Cardiac septum (tissue), 1 donor: Measurements from ENCODE around the gene CYFIP2. TPM values are rescaled to one million over a fixed set of nuclear protein-coding genes. Genes with fewer than 3 reads are reported as not detected.
"Not testable (repeated sequence)": the region's sequence is repeated elsewhere in the genome, so short reads cannot be mapped to it uniquely, and the experiment has no call there.

Source experiments
- DNase-seq: peaks from one replicate; pipeline ENCODE4 v3.0.0-alpha.2; 2020; ENCODE audit warnings: low spot score
- intact Hi-C: fragments of 100-400 bp; cut with DNase I; formaldehyde crosslinking; loops from one replicate; pipeline ENCODE4 v1.14.0; 2022
- total RNA-seq: library from RNA; stranded (reverse); fragmentation: NEBNext Ultra II Directional; extraction: Animal tissue kit (Norgen Biotek cat#: 25700); gene quantifications from one replicate; pipeline ENCODE4 v1.2.1, GENCODE V29; 2021
- donor health status: DM: no; HTN: no; CAD: no.

CYFIP2 gene
- total RNA-seq, 1 donor from 2014 or later = 23.1 TPM

DNA sequence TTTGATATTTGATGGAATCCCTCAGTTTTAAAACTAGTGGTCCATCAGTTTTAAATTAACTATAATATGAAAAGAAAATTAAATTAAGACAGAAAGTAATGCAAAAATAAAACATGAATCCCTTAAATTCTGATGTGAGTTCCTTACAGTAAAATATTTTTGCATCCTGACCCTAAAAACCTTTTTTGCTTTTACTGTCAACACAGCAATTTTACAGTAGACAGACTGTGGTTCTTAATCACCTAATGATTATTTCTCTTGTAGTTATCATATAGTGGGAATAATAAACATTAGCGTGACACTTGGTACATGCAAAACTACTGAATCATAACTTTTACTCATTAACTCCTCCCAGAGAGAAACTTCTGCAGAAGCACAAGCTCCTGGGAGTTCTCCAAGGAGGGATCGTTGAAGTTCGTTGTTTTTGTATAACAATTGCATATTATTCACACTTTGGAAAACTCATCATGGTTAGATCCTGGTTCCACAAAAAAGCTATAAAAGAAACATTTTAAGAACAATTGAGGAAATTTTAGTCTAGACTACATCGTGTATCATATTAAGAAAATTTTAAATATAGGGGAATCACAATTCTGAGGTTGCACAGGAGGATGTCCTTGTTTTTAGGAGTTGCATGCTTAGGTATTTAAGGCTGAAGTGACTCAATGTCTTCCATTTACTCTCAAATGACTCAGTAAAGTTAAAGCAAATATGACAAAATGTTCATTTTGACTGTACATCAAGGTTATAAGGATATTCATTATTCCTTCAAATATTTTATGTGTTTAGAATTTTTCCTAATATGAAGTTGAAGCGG is 105.9 kb downstream of the CYFIP2 start:
- intact Hi-C loops = loop anchor here (5.0 kb wide), 1 partner anchor 100 kb away; no protein-coding TSS in a partner anchor

DNA sequence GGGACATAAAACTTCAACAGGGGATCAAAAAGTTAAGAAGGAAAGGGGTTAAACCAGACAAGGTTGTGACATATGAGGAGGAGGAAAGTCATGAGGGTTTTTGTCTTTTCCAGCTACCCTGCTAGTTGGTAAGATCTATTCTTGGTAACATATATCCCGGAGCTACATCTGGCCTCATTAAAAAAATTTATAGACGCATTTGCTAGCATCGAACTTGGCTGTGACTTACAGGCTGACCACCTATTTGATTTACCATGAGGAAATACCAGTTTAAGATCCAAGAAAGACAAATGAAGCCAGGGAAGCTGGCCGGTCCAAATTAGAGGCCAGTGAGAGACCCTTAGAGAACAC is 106.5 kb downstream of the CYFIP2 start:
- intact Hi-C loops = loop anchor here (5.0 kb wide), 1 partner anchor 100 kb away; no protein-coding TSS in a partner anchor
- no peak for DNase-seq

More for the DNA sequence above, 105.9 kb downstream of the CYFIP2 start:
- no peak for DNase-seq

DNA sequence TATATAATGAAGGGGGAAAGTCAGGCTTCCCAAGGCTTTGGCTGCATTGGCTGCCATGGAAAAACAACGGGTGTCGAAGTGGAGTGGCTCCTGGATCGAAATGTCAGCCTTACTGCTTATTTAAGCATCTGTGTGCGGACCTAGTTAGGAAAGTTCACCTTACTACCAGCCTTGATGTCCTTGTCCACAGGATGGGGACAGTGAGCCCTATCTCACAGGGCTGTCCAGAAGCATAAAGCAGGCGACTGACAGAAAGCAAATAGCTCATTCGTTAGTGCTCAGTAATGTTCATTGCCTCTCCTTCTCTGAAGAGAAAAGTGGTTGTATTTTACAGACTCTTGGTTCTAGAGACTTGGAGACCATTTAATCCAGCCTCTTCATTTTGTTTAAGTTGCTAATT is 112.6 kb downstream of the CYFIP2 start:
- DNase-seq = no peak

DNA sequence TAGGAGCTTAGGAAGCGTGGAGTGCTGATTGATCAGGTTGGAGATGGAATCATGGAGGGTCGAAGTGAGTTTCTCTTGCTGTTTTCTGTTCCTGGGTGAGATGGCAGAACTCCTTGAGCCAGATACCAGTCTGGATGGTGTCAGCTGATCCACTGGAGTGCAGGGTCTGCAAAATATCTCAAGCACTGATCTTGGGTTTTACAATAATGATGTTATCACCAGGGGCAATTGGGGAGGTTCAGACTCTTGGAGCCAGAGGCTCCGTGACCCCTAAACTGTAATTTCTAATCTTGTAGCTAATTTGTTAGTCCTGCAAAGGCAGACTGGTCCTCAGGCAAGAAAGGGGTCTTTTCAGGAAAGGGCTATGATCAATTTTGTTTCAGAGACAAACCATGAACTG is 114.1 kb downstream of the CYFIP2 start:
- intact Hi-C loops = loop anchor here (10.0 kb wide), 1 partner anchor 195 kb away; the partner anchor contains the start of gene ADAM19

More for the DNA sequence above, 112.6 kb downstream of the CYFIP2 start:
- intact Hi-C loops = no loop called here

DNA sequence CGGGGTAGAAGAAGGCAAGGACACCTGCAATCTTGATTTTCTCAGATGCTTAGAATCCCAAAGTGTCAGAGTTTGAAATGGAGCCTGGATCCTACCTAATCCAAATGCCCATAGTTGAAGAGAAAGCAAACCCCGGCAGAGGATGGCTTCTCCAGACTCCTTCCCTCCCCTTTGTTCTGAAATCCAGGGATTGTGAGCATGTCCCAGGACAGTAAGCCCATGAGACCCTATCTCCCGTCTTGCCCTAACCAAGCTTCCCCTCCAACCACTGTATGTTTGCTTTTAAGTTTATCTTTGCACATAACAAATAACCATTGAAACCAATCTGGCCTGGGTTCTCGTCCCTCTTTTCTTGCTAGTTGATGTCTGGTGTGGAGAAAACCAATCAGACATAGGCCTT is 115.8 kb downstream of the CYFIP2 start:
- intact Hi-C loops = loop anchor here (10.0 kb wide), 1 partner anchor 193 kb away; the partner anchor contains the start of gene ADAM19
- DNase-seq = no peak

More for the DNA sequence above, 114.1 kb downstream of the CYFIP2 start:
- no peak for DNase-seq

DNA sequence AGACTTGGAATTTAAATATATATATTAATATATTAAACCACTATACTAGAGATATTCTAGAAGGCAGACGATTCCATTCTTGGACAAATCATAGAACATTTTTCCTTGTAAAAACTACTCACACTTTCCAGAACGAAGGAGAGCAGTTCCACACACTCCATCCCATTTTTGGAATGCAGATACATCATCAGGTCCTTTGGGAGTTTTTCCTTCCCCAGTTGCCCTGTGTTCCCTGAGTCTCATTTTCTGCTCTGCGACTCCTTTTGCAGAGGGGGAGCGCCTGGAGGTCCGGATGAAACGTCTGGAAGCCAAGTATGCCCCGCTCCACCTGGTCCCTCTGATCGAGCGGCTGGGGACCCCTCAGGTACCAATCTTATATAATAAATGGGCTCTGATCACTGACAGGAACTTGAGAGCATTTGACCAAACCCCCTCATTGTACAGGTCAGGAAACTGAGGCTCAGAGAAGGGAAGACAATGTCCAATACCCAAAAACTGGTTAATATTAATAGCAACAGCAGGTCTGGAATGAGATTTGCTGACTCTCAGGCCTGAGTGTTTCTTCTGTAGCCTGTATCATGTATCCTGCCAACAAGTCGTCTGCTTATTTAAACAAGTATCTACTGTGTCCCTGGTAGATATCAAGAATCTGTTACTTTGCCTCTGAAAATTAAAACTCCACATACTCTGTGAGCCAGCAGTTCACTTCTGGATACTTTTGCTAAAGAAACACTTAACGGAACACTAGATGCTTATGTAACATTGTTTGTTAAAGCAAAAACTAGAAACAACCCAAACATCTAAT is 117.3 kb downstream of the CYFIP2 start:
- no peak for DNase-seq
- intact Hi-C loops = loop anchor here (10.0 kb wide), 1 partner anchor 192 kb away; the partner anchor contains the start of gene ADAM19

DNA sequence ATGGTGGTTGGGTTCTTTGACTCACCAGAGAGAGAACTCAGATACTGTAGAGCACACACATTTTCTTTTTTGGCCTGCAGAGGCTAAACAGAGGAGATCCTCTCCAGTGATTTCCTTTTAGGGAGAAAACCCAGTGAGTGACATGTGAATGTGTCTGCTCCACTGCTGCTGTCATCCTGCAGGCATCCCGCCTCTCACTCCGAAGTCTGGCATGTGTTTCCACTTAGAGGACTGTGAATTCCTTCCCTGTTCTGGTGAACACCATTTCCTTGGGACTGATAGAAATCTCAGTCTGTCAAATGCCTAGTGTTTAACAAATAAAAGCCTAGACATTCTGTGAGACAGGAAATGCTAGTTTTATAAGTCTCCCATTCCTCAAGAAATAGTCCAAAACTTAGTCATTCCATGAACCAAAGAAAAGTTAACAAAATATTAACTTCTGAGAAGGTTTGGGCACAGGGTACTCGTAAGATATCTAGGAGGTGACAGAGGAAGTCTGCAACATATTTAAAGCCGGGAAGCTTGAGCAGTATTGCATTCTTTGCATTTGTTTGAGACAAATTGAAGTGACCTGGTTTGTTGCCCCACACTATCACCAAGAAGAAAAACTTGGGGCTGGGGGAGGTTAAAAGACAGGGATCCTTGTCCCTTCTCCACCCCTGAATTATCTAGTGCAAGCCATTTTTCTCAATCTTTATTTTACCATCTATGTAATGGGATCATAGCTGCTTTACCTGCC is 119.2 kb downstream of the CYFIP2 start:
- no peak for DNase-seq
- intact Hi-C loops = loop anchor here (10.0 kb wide), 1 partner anchor 190 kb away; the partner anchor contains the start of gene ADAM19

DNA sequence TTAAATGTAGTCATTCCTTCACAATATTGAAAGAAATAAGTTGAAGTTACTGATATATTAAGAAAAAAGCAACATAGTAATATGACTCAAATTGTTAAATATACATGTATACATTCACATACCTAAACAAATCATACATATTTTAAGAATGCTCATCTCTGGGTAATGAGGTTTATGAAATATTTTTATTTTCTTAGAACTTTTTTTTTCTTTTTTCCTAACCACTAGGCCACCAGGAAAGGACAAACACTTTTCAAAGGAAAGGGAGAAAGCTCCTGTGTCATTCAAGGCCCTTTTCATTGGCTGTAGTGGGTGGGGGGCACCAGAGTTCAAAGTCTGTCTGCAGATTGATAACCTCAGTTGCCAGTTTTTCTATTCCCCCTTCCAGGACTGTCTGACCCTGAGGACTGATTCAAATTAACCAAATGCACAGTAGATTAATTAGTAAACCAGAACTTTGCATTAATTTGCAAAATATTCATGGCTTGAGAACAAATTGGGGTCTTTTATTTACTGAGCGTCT is 121.2 kb downstream of the CYFIP2 start:
- no peak for DNase-seq
- intact Hi-C loops = loop anchor here (10.0 kb wide), 1 partner anchor 188 kb away; the partner anchor contains the start of gene ADAM19

DNA sequence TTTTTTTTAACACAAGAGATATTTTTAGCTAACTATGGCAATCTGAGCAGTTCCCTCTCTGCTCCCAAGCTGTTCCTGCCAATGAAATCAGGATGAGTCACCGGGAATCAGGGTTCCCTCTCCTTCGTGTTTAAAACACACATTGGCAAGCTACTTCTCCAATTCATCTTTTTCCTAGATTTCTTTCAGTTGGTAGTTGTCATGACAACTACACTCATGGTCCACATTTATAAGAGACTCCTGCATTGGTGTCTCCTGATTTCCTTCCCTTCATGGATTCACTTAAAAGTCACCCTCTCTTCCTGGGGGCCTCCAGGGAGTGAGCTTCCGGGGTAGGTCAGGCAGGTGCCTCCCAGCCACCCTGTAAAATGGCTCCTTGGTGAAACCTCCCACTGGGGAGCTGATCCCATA is 121.8 kb downstream of the CYFIP2 start:
- intact Hi-C loops = loop anchor here (10.0 kb wide), 1 partner anchor 187 kb away; the partner anchor contains the start of gene ADAM19
- DNase-seq = no peak

DNA sequence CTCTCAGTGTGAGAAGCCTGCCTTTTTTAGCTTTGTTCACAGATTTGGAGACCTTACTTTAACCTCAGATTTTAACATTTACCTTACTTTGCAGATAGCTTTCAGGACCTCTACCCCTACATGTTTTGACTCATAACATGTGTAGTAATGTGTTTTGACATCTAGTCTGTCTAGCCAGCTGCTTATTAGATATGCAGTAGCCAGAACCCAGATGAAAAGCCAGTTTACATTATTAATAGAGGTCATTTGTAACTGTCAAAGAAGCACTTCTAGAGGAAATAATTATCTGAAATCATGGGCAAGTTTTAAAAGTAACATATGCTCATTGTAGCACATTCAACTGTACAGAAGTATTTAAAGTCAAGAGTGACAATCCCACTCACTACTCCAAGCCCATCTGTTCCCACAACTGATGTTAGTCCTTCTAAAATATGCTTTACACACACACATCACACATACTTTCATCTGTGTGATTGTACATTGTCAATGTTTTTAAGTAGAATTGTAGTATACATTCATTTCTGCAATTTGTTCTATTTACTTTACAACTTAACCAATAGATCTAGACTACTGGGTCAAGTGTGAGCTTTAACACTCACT is 122.3 kb downstream of the CYFIP2 start:
- intact Hi-C loops = loop anchor here (10.0 kb wide), 1 partner anchor 187 kb away; the partner anchor contains the start of gene ADAM19
- no peak for DNase-seq

DNA sequence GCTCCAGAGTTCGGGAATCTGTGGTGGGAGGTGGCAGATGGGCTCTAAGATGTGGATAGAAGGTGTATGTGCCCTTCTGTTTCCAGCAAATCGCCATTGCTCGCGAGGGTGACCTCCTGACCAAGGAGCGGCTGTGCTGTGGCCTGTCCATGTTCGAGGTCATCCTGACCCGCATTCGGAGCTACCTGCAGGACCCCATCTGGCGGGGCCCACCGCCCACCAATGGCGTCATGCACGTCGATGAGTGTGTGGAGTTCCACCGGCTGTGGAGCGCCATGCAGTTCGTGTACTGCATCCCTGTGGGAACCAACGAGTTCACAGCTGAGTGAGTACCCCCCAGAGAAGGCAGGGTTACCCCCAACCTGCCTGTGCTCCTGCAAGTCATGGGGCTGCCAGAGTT is 123.2 kb downstream of the CYFIP2 start:
- no peak for DNase-seq
- intact Hi-C loops = loop anchor here (10.0 kb wide), 1 partner anchor 186 kb away; the partner anchor contains the start of gene ADAM19

DNA sequence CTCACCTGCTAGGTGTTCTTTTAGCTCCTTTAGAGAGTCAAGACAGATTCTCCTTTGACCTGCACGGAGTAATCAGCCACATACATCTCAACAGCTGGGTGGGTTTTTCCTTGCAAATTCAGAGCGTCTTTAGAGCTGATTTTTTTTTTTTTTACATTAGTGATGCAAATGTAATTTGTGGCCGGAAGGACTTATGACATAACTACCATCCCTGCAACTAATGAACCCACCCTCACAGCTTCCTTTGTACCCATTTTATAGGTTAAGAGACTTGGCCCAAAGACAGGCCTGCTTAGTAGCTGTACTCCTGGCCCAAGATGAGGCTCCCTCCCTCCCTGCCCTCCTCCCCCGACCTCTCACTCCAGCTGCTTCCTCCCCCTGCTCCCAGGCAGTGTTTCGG is 124.2 kb downstream of the CYFIP2 start:
- no peak for DNase-seq
- intact Hi-C loops = no loop called here

DNA sequence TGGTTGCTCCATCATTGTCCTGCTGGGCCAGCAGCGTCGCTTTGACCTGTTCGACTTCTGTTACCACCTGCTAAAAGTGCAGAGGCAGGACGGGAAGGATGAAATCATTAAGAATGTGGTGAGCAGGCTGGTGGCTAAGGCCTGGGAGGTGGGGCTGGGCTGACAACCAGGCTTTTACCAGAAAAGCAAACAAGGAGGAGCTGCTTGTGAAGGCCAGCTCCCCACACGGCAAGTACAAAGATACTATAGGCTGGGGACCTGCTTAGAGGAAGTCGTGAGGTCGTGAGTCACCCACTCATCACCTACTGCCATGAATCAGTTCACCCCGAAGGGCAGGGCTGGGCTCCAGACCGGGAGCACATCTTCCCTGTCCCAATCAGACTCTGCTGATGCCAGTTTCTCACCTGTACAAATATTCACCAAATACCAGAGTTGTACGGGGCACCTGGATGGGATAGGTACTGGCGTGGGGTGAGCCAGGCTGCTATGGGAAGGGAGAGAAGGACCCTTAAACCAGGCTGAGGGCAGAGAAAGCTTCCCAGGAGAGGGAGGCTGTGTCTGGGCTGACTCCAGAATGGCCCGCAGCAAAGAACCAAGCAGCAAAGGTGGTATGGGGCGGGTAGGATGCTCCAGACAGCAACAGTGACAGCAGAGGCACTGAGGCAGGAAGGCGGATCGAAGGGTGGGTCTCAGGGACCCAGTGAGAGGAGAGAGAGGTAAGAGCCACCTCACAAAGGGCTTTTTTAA is 124.8 kb downstream of the CYFIP2 start:
- intact Hi-C loops = no loop called here
- DNase-seq = no peak

DNA sequence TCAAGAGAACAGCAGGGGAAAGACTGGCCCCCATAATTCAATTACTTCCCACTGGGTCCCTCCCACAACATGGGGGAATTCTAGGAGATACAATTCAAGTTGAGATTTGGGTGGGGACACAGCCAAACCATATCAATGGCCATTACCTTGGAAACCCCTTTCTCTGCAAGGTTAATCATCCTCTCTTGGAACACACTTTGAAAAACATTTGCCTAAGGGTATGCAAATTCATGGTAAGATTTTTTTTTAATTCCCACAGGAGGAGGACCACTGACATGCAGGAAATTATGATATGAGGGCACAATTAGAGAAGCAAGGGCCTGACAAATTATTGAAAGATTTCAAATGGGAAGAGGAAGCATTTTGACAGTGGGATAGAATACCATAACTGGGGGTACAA is 132.4 kb downstream of the CYFIP2 start:
- DNase-seq = no peak
- intact Hi-C loops = no loop called here

DNA sequence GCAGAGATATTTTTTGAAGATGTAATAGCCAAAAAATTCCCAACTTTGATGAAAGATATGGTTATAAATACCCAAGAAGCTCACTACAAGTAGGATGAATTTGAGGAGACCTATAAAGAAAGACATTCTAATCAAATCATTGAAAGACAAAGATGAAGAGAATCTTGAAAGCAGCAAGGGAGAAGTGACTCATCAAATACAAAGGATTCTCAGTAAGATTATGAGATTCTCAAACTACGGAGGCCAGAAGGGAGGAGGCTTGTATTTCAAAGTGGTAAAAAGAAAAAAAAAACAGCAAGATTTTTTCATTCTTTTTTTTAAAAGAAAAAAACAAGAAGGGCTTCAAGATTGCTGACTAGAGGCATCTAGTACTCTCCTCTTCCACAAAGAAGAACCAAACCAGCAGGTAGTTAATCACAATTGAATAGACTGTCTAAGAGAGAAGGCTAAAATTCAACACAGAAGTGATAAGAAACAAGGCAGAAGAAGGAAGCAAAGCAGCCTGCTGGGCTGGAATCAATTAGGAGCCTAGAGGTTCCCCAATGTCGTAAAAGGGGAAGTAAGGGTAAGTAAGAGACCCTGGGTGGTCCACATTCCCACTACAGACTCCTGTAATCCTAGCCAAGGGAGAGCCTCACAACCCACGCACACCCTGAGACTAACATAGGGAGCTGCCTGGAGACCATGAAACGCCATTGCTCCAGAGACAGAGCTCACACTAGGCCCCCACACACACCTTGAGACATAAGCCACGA is 135.0 kb downstream of the CYFIP2 start:
- intact Hi-C loops = no loop called here
- no peak for DNase-seq

DNA sequence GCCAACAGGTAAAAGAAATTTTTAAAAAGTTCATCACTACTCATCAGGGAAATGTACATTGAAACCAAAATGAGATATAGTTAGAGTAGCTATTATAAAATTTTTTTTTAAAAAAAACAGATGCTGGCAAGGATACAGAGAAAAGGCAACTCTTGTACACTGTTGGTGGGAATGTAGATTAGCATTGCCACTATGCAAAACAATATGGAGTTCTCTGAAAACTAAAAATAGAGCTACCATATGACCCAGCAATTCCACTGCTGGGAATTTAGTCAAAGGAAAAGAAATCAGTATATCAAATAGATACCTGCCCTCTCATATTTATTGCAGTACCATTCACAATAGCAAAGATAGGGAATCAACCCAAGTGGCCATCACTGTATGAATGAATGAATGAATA is 149.9 kb downstream of the CYFIP2 start:
- no peak for DNase-seq
- intact Hi-C loops = no loop called here

DNA sequence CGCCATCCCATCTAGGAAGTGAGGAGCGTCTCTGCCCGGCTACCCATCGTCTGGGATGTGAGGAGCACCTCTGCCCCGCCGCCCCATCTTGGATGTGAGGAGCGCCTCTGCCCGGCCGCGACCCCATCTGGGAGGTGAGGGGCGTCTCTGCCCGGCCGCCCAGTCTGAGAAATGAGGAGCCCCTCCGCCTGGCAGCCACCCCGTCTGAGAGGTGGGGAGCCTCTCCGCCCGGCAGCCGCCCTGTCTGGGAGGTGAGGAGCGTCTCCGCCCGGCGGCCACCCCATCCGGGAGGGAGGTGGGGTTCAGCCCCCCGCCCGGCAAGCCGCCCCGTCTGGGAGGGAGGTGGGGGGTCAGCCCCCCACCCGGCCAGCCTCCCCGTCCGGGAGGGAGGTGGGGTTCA is 153.6 kb downstream of the CYFIP2 start:
- not testable (repeated sequence) for DNase-seq

More for the DNA sequence above, 153.6 kb downstream of the CYFIP2 start:
- intact Hi-C loops = not testable (repeated sequence)
